HUES48 (cell line): ENCODE results near the gene AP3B1.

Experiments
- H3K27ac ChIP-seq: one replicate; pipeline ENCODE4 v1.7.0; 2013; ENCODE audit warnings: low read depth, low read length, inconsistent platforms
- H3K27me3 ChIP-seq: 2 replicates; pipeline ENCODE4 v1.6.1; 2013; ENCODE audit warnings: mild to moderate bottlenecking, low read length; ENCODE audit not compliant: control insufficient read depth, insufficient read depth
- H3K36me3 ChIP-seq: 2 replicates; pipeline ENCODE4 v1.6.1; 2013; ENCODE audit warnings: low read length; ENCODE audit not compliant: control insufficient read depth, insufficient read depth
- H3K4me1 ChIP-seq: 2 replicates; pipeline ENCODE4 v1.6.1; 2013; ENCODE audit warnings: mild to moderate bottlenecking, low read length; ENCODE audit not compliant: control insufficient read depth, insufficient read depth
- H3K4me3 ChIP-seq: 2 replicates; pipeline ENCODE4 v1.5.1; 2013; ENCODE audit warnings: mild to moderate bottlenecking, low read depth, low read length
- H3K9ac ChIP-seq: 2 replicates; pipeline ENCODE4 v1.6.1; 2013; ENCODE audit warnings: mild to moderate bottlenecking, low read depth, low read length, moderate library complexity
- H3K9me3 ChIP-seq: 2 replicates; pipeline ENCODE4 v1.6.1; 2013; ENCODE audit warnings: low read length; ENCODE audit not compliant: control insufficient read depth, insufficient read depth

The AP3B1 gene

GRCh38 chr5:78271766-78272165 lies 22.7 kb downstream of the AP3B1 start:
- peak overlapping the region; percentile 24; the same call in 1 of the 2 replicates for H3K4me3 ChIP-seq
- H3K4me1 ChIP-seq = peaks cover 46% of the 10 kb centered on the region
- H3K27ac ChIP-seq = peak overlapping the region; percentile 85
- no peaks in the 10 kb centered on the region for H3K27me3 ChIP-seq
- H3K36me3 ChIP-seq = peaks cover 3% of the 10 kb centered on the region
- H3K9ac ChIP-seq = no peak overlapping the region
- no peaks in the 10 kb centered on the region for H3K9me3 ChIP-seq

GRCh38 chr5:78269088-78269703 lies 25.3 kb downstream of the AP3B1 start:
- H3K4me3 ChIP-seq = no peak overlapping the region
- peaks cover 20% of the 10 kb centered on the region for H3K36me3 ChIP-seq
- no peaks in the 10 kb centered on the region for H3K9me3 ChIP-seq
- no peak overlapping the region for H3K27ac ChIP-seq
- no peaks in the 10 kb centered on the region for H3K27me3 ChIP-seq
- peaks cover 45% of the 10 kb centered on the region for H3K4me1 ChIP-seq
- no peak overlapping the region for H3K9ac ChIP-seq

- no peak overlapping the region for H3K27ac ChIP-seq
- peaks cover 38% of the 10 kb centered on the region for H3K4me1 ChIP-seq
These were observed 26.1 kb downstream of the AP3B1 start for GRCh38 chr5:78268356-78268755.

GRCh38 chr5:78265163-78265562 lies 29.3 kb downstream of the AP3B1 start:
- peaks cover 29% of the 10 kb centered on the region for H3K36me3 ChIP-seq
- H3K4me3 ChIP-seq = no peak overlapping the region
- H3K27ac ChIP-seq = no peak overlapping the region
- no peaks in the 10 kb centered on the region for H3K9me3 ChIP-seq
- no peaks in the 10 kb centered on the region for H3K27me3 ChIP-seq
- no peak overlapping the region for H3K9ac ChIP-seq
- peaks cover 11% of the 10 kb centered on the region; the same call in 1 of the 2 replicates for H3K4me1 ChIP-seq

More at GRCh38 chr5:78268356-78268755, 26.1 kb downstream of the AP3B1 start:
- no peak overlapping the region for H3K4me3 ChIP-seq
- no peaks in the 10 kb centered on the region for H3K9me3 ChIP-seq
- no peak overlapping the region for H3K9ac ChIP-seq
- no peaks in the 10 kb centered on the region for H3K27me3 ChIP-seq
- peaks cover 28% of the 10 kb centered on the region for H3K36me3 ChIP-seq

- Histone ChIP-seq H3K27me3 (no peaks in the 10 kb centered on the region), H3K27ac (no peak overlapping the region), H3K4me3 (no peak overlapping the region), H3K9ac (no peak overlapping the region), H3K9me3 (no peaks in the 10 kb centered on the region), H3K36me3 (peaks cover 29% of the 10 kb centered on the region), H3K4me1 (peaks cover 11% of the 10 kb centered on the region; the same call in 1 of the 2 replicates)
These were observed 29.9 kb downstream of the AP3B1 start for GRCh38 chr5:78264600-78264999.

GRCh38 chr5:78260771-78261170 lies 33.7 kb downstream of the AP3B1 start:
- Histone ChIP-seq H3K4me1 (no peaks in the 10 kb centered on the region), H3K9ac (no peak overlapping the region), H3K27me3 (no peaks in the 10 kb centered on the region), H3K4me3 (no peak overlapping the region), H3K9me3 (no peaks in the 10 kb centered on the region), H3K36me3 (peaks cover 16% of the 10 kb centered on the region), H3K27ac (no peak overlapping the region)

GRCh38 chr5:78253201-78253600 lies 41.3 kb downstream of the AP3B1 start:
- H3K36me3 ChIP-seq = no peaks in the 10 kb centered on the region
- H3K4me1 ChIP-seq = no peaks in the 10 kb centered on the region
- H3K27me3 ChIP-seq = no peaks in the 10 kb centered on the region
- no peaks in the 10 kb centered on the region for H3K9me3 ChIP-seq
- H3K27ac ChIP-seq = no peak overlapping the region
- H3K4me3 ChIP-seq = no peak overlapping the region
- H3K9ac ChIP-seq = no peak overlapping the region

- H3K27me3 ChIP-seq = no peaks in the 10 kb centered on the region
- no peaks in the 10 kb centered on the region for H3K9me3 ChIP-seq
- no peaks in the 10 kb centered on the region for H3K36me3 ChIP-seq
- no peak overlapping the region for H3K4me3 ChIP-seq
- no peaks in the 10 kb centered on the region for H3K4me1 ChIP-seq
- no peak overlapping the region for H3K27ac ChIP-seq
- H3K9ac ChIP-seq = no peak overlapping the region
These were observed 41.8 kb downstream of the AP3B1 start for GRCh38 chr5:78252715-78253114.

GRCh38 chr5:78251663-78252284 lies 42.7 kb downstream of the AP3B1 start:
- no peak overlapping the region for H3K27ac ChIP-seq
- H3K9ac ChIP-seq = no peak overlapping the region
- H3K36me3 ChIP-seq = no peaks in the 10 kb centered on the region
- no peaks in the 10 kb centered on the region for H3K4me1 ChIP-seq
- H3K27me3 ChIP-seq = no peaks in the 10 kb centered on the region
- H3K4me3 ChIP-seq = no peak overlapping the region
- H3K9me3 ChIP-seq = no peaks in the 10 kb centered on the region

GRCh38 chr5:78245136-78245535 lies 49.4 kb downstream of the AP3B1 start:
- Histone ChIP-seq H3K27ac (no peak overlapping the region), H3K27me3 (no peaks in the 10 kb centered on the region), H3K4me3 (no peak overlapping the region), H3K9me3 (no peaks in the 10 kb centered on the region), H3K4me1 (no peaks in the 10 kb centered on the region), H3K36me3 (0 out of 2 replicates have a peak, but pooled peaks cover 6% of the 10 kb centered on the region), H3K9ac (no peak overlapping the region)

- no peaks in the 10 kb centered on the region for H3K9me3 ChIP-seq
- no peak overlapping the region for H3K9ac ChIP-seq
- no peak overlapping the region for H3K27ac ChIP-seq
- no peak overlapping the region for H3K4me3 ChIP-seq
- 0 out of 2 replicates have a peak, but pooled peaks cover 10% of the 10 kb centered on the region for H3K36me3 ChIP-seq
- no peaks in the 10 kb centered on the region for H3K27me3 ChIP-seq
- no peaks in the 10 kb centered on the region for H3K4me1 ChIP-seq
These were observed 50.9 kb downstream of the AP3B1 start for GRCh38 chr5:78243639-78244038.
